GM23338 (cell line): ENCODE measurements around the gene MALRD1. TPM values are rescaled to one million over a fixed set of nuclear protein-coding genes. Genes with fewer than 3 reads are reported as not detected.

Experiments used
- ATAC-seq: fragments of 200-7000 bp; cut with Tn5 transposase; 3 replicates; pipeline ENCODE4 v1.9.1; 2020
- DNase-seq: peaks from one replicate; pipeline ENCODE4 v3.0.0-alpha.2; 2015; ENCODE audit warnings: low spot score
- H2AFZ ChIP-seq: fragments of 200-600 bp; sonication (generic); 2 replicates; pipeline ENCODE4 v1.8.0; 2016; ENCODE audit warnings: antibody characterized with exemption, mild to moderate bottlenecking, moderate library complexity
- H3F3A ChIP-seq: fragments of 200-600 bp; sonication (generic); replicated peaks from 2 replicates; pipeline ENCODE4 v1.8.0; 2017; ENCODE audit warnings: antibody characterized with exemption, mixed run types, low read depth
- H3K27ac ChIP-seq: fragments of 200-600 bp; sonication (generic); 2 replicates; pipeline ENCODE4 v1.6.1; 2016; ENCODE audit warnings: low read depth
- H3K27me3 ChIP-seq: fragments of 200-600 bp; sonication (generic); 2 replicates; pipeline ENCODE4 v1.8.0; 2016; ENCODE audit warnings: mild to moderate bottlenecking, mixed run types, moderate library complexity; ENCODE audit not compliant: insufficient read depth
- H3K36me3 ChIP-seq: fragments of 200-600 bp; sonication (generic); 2 replicates; pipeline ENCODE4 v1.8.0; 2016; ENCODE audit warnings: mild to moderate bottlenecking; ENCODE audit not compliant: insufficient read depth
- H3K4me1 ChIP-seq: fragments of 200-600 bp; sonication (generic); 2 replicates; pipeline ENCODE4 v1.8.0; 2016; ENCODE audit warnings: mild to moderate bottlenecking, moderate library complexity; ENCODE audit not compliant: insufficient read depth
- H3K4me2 ChIP-seq: fragments of 200-600 bp; sonication (generic); 2 replicates; pipeline ENCODE4 v1.7.1; 2017; ENCODE audit warnings: mixed run types
- H3K4me3 ChIP-seq: fragments of 200-600 bp; sonication (generic); 2 replicates; pipeline ENCODE4 v1.6.1; 2016; ENCODE audit warnings: mixed run types
- H3K79me2 ChIP-seq: fragments of 200-600 bp; sonication (generic); replicated peaks from 2 replicates; pipeline ENCODE4 v1.8.0; 2017; ENCODE audit warnings: mild to moderate bottlenecking; ENCODE audit not compliant: insufficient read depth
- H3K9me2 ChIP-seq: fragments of 200-600 bp; sonication (generic); 2 replicates; pipeline ENCODE4 v1.8.0; 2017; ENCODE audit not compliant: insufficient read depth
- H4K20me1 ChIP-seq: fragments of 200-600 bp; sonication (generic); replicated peaks from 2 replicates; pipeline ENCODE4 v1.8.0; 2017; ENCODE audit warnings: mild to moderate bottlenecking; ENCODE audit not compliant: insufficient read depth
- H3K27ac Mint-ChIP-seq: 2 replicates; pipeline ENCODE4 v1.8.0; 2020; ENCODE audit warnings: inconsistent platforms, mild to moderate bottlenecking, moderate library complexity, mixed read lengths
- H3K27me3 Mint-ChIP-seq: 3 replicates; pipeline ENCODE4 v1.8.0; 2022; ENCODE audit warnings: low read depth, mild to moderate bottlenecking, moderate library complexity, mixed read lengths, inconsistent platforms; ENCODE audit not compliant: insufficient read depth, poor library complexity
- H3K36me3 Mint-ChIP-seq: 3 replicates; pipeline ENCODE4 v1.8.0; 2021; ENCODE audit warnings: low read depth, mild to moderate bottlenecking, inconsistent platforms, moderate library complexity, mixed read lengths
- H3K4me1 Mint-ChIP-seq: 3 replicates; pipeline ENCODE4 v1.8.0; 2020; ENCODE audit warnings: mild to moderate bottlenecking, inconsistent platforms, mixed read lengths
- H3K4me3 Mint-ChIP-seq: 3 replicates; pipeline ENCODE4 v1.8.0; 2021; ENCODE audit warnings: moderate library complexity, mild to moderate bottlenecking, inconsistent platforms, mixed read lengths
- H3K9me3 Mint-ChIP-seq: 3 replicates; pipeline ENCODE4 v1.8.0; 2020; ENCODE audit warnings: moderate library complexity, mild to moderate bottlenecking, inconsistent platforms, mixed read lengths
- CREB1 ChIP-seq: fragments of 250-450 bp; sonication (Bioruptor Pico); IDR thresholded peaks from 2 replicates; pipeline ENCODE4 v1.5.0; 2020; ENCODE audit warnings: low read depth, mild to moderate bottlenecking, moderate library complexity
- JUNB ChIP-seq: IDR thresholded peaks from one replicate; pipeline ENCODE4 v1.6.1; 2016; ENCODE audit warnings: antibody characterized with exemption; ENCODE audit not compliant: unreplicated experiment
- POLR2AphosphoS5 ChIP-seq: IDR thresholded peaks from 2 replicates; pipeline ENCODE4 v1.6.1; 2016; ENCODE audit warnings: antibody characterized with exemption, low read depth
- STAT1 ChIP-seq: IDR thresholded peaks from one replicate; pipeline ENCODE4 v1.6.1; 2016; ENCODE audit warnings: antibody characterized with exemption; ENCODE audit not compliant: unreplicated experiment
- ZNF114 ChIP-seq: fragments of 250-450 bp; sonication (Bioruptor Pico); IDR thresholded peaks from 2 replicates; pipeline ENCODE4 v1.5.0; 2020; ENCODE audit warnings: mild to moderate bottlenecking, moderate library complexity
- ZNF331 ChIP-seq: fragments of 250-450 bp; sonication (Bioruptor Pico); IDR thresholded peaks from 2 replicates; pipeline ENCODE4 v1.5.0; 2020; ENCODE audit warnings: low read depth, mild to moderate bottlenecking, moderate library complexity
- polyA plus RNA-seq: library from polyadenylated mRNA; unstranded; fragments of >200 nt; fragmentation: Nextera tagmentation; extraction: Ambion mirVana; gene quantifications from 2 replicates; pipeline ENCODE4 v1.2.1, GENCODE V29; 2016
- total RNA-seq: library from RNA; depleted of rRNA; stranded (reverse); fragments of >200 nt; shearing (Covaris generic); gene quantifications from 2 replicates; pipeline ENCODE4 v1.2.3, GENCODE V29; 2014
- TF ChIP-seq, protein P1 (sequence below): fragments of 250-450 bp; sonication (Bioruptor Pico); IDR thresholded peaks from 2 replicates; pipeline ENCODE4 v1.5.0; 2020; ENCODE audit warnings: mild to moderate bottlenecking, moderate library complexity
- TF ChIP-seq, protein P2 (sequence below): IDR thresholded peaks from 2 replicates; pipeline ENCODE4 v1.6.1; 2016; ENCODE audit warnings: antibody characterized with exemption
- TF ChIP-seq, protein P3 (sequence below): IDR thresholded peaks from one replicate; pipeline ENCODE4 v1.6.1; 2018; ENCODE audit warnings: antibody characterized with exemption; ENCODE audit not compliant: unreplicated experiment
- TF ChIP-seq, protein P4 (sequence below), 2 experiments: fragments of 200-600 bp in 1 of 2; sonication (generic) in 1 of 2; conservative IDR thresholded peaks; 2 replicates each; pipeline versions ENCODE4 v1.5.1 to v1.6.1; 2016 to 2017; ENCODE audit warnings: antibody characterized with exemption in 2 of 2, low read depth in 2 of 2, mild to moderate bottlenecking in 2 of 2, moderate library complexity in 1 of 2

MALRD1 gene
- total and polyA plus RNA-seq, 2 experiments from 2014 or later, result 0.42 to 1.9 TPM

DNA sequence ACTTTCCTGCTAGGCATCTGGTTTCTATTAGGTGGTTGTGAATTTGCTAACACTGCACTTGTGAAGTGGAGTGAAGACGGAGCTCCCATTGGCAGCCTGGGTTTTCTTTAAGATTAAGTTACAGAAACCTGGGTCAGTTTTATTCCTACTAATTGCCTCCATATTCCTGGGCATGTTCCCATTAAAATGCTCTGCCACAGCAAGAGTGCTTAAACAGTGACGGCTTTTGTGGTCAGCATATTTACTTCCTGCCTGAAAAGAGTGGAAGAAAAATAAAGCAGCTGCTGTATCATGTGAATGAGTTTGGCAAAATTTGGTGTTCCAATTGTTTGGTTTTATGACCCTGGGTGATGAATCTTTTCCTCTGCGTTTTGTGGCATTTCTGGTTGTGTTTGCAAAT is 670.7 kb downstream of the MALRD1 start:
- DNase-seq (no peak), ATAC-seq (no peak)
- Histone ChIP-seq H3K27ac (no peak overlapping the region), H4K20me1 (no peaks in the 10 kb centered on the region), H3K27me3 (no peaks in the 10 kb centered on the region), H2AFZ (no peak overlapping the region), H3K9me2 (peaks cover 5% of the 10 kb centered on the region; the same call in 1 of the 2 replicates), H3K4me2 (no peak overlapping the region), H3F3A (no peaks in the 10 kb centered on the region), H3K79me2 (no peaks in the 10 kb centered on the region), H3K4me1 (no peaks in the 10 kb centered on the region), H3K4me3 (no peak overlapping the region), H3K36me3 (no peaks in the 10 kb centered on the region)
- Mint-ChIP-seq H3K27ac (no peak overlapping the region; the same call in 1 of the 2 replicates), H3K9me3 (no peaks in the 10 kb centered on the region; the same call in 2 of the 3 replicates), H3K27me3 (peaks cover 4% of the 10 kb centered on the region), H3K4me3 (no peak overlapping the region), H3K4me1 (no peaks in the 10 kb centered on the region; the same call in 2 of the 3 replicates), H3K36me3 (no peaks in the 10 kb centered on the region)
- TF ChIP-seq ZNF331 (CRISPR knock-in tag) (no peak), CREB1 (no peak), POLR2AphosphoS5 (no peak), STAT1 (no peak), JUNB (no peak), ZNF114 (no peak)
- TF ChIP-seq, protein P1, sequence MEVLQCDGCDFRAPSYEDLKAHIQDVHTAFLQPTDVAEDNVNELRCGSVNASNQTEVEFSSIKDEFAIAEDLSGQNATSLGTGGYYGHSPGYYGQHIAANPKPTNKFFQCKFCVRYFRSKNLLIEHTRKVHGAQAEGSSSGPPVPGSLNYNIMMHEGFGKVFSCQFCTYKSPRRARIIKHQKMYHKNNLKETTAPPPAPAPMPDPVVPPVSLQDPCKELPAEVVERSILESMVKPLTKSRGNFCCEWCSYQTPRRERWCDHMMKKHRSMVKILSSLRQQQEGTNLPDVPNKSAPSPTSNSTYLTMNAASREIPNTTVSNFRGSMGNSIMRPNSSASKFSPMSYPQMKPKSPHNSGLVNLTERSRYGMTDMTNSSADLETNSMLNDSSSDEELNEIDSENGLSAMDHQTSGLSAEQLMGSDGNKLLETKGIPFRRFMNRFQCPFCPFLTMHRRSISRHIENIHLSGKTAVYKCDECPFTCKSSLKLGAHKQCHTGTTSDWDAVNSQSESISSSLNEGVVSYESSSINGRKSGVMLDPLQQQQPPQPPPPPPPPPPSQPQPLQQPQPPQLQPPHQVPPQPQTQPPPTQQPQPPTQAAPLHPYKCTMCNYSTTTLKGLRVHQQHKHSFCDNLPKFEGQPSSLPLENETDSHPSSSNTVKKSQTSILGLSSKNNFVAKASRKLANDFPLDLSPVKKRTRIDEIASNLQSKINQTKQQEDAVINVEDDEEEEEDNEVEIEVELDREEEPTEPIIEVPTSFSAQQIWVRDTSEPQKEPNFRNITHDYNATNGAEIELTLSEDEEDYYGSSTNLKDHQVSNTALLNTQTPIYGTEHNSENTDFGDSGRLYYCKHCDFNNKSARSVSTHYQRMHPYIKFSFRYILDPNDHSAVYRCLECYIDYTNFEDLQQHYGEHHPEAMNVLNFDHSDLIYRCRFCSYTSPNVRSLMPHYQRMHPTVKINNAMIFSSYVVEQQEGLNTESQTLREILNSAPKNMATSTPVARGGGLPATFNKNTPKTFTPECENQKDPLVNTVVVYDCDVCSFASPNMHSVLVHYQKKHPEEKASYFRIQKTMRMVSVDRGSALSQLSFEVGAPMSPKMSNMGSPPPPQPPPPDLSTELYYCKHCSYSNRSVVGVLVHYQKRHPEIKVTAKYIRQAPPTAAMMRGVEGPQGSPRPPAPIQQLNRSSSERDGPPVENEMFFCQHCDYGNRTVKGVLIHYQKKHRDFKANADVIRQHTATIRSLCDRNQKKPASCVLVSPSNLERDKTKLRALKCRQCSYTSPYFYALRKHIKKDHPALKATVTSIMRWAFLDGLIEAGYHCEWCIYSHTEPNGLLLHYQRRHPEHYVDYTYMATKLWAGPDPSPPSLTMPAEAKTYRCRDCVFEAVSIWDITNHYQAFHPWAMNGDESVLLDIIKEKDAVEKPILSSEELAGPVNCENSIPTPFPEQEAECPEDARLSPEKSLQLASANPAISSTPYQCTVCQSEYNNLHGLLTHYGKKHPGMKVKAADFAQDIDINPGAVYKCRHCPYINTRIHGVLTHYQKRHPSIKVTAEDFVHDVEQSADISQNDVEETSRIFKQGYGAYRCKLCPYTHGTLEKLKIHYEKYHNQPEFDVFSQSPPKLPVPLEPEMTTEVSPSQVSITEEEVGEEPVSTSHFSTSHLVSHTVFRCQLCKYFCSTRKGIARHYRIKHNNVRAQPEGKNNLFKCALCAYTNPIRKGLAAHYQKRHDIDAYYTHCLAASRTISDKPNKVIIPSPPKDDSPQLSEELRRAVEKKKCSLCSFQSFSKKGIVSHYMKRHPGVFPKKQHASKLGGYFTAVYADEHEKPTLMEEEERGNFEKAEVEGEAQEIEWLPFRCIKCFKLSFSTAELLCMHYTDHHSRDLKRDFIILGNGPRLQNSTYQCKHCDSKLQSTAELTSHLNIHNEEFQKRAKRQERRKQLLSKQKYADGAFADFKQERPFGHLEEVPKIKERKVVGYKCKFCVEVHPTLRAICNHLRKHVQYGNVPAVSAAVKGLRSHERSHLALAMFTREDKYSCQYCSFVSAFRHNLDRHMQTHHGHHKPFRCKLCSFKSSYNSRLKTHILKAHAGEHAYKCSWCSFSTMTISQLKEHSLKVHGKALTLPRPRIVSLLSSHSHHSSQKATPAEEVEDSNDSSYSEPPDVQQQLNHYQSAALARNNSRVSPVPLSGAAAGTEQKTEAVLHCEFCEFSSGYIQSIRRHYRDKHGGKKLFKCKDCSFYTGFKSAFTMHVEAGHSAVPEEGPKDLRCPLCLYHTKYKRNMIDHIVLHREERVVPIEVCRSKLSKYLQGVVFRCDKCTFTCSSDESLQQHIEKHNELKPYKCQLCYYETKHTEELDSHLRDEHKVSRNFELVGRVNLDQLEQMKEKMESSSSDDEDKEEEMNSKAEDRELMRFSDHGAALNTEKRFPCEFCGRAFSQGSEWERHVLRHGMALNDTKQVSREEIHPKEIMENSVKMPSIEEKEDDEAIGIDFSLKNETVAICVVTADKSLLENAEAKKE (CRISPR knock-in tag), result no peak
- TF ChIP-seq, protein P2, sequence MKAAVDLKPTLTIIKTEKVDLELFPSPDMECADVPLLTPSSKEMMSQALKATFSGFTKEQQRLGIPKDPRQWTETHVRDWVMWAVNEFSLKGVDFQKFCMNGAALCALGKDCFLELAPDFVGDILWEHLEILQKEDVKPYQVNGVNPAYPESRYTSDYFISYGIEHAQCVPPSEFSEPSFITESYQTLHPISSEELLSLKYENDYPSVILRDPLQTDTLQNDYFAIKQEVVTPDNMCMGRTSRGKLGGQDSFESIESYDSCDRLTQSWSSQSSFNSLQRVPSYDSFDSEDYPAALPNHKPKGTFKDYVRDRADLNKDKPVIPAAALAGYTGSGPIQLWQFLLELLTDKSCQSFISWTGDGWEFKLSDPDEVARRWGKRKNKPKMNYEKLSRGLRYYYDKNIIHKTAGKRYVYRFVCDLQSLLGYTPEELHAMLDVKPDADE, result no peak
- TF ChIP-seq, protein P3, sequence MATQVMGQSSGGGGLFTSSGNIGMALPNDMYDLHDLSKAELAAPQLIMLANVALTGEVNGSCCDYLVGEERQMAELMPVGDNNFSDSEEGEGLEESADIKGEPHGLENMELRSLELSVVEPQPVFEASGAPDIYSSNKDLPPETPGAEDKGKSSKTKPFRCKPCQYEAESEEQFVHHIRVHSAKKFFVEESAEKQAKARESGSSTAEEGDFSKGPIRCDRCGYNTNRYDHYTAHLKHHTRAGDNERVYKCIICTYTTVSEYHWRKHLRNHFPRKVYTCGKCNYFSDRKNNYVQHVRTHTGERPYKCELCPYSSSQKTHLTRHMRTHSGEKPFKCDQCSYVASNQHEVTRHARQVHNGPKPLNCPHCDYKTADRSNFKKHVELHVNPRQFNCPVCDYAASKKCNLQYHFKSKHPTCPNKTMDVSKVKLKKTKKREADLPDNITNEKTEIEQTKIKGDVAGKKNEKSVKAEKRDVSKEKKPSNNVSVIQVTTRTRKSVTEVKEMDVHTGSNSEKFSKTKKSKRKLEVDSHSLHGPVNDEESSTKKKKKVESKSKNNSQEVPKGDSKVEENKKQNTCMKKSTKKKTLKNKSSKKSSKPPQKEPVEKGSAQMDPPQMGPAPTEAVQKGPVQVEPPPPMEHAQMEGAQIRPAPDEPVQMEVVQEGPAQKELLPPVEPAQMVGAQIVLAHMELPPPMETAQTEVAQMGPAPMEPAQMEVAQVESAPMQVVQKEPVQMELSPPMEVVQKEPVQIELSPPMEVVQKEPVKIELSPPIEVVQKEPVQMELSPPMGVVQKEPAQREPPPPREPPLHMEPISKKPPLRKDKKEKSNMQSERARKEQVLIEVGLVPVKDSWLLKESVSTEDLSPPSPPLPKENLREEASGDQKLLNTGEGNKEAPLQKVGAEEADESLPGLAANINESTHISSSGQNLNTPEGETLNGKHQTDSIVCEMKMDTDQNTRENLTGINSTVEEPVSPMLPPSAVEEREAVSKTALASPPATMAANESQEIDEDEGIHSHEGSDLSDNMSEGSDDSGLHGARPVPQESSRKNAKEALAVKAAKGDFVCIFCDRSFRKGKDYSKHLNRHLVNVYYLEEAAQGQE, result no peak
- TF ChIP-seq, protein P4, sequence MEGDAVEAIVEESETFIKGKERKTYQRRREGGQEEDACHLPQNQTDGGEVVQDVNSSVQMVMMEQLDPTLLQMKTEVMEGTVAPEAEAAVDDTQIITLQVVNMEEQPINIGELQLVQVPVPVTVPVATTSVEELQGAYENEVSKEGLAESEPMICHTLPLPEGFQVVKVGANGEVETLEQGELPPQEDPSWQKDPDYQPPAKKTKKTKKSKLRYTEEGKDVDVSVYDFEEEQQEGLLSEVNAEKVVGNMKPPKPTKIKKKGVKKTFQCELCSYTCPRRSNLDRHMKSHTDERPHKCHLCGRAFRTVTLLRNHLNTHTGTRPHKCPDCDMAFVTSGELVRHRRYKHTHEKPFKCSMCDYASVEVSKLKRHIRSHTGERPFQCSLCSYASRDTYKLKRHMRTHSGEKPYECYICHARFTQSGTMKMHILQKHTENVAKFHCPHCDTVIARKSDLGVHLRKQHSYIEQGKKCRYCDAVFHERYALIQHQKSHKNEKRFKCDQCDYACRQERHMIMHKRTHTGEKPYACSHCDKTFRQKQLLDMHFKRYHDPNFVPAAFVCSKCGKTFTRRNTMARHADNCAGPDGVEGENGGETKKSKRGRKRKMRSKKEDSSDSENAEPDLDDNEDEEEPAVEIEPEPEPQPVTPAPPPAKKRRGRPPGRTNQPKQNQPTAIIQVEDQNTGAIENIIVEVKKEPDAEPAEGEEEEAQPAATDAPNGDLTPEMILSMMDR (conservative IDR thresholded peaks at IDR 0.05; ENCODE audit: low read depth in 2 of 2), result no peak
